ENCODE measurements around the gene ERICH3. TPM values are rescaled to one million over a fixed set of nuclear protein-coding genes. Genes with fewer than 3 reads are reported as not detected.

The ERICH3 gene
- total RNA-seq, 1 donor: under 0.01 TPM

Other genes with a start within 250 kb of the ERICH3 start
- gene LRRC53, start 161.2 kb downstream of the ERICH3 start, total RNA-seq: not detected
- 14.0 TPM for gene CRYZ, start 59.3 kb upstream of the ERICH3 start, total RNA-seq
- 9.7 TPM for gene TYW3, start 59.4 kb upstream of the ERICH3 start, total RNA-seq